ENCODE data around the gene UMAD1.

The UMAD1 gene

GRCh38 chr7:7688956-7689355 lies 48.4 kb downstream of the UMAD1 start:
- FAIRE-seq (no peak), DNase-seq (ENCODE audit: low spot score) (no peak)

GRCh38 chr7:7693881-7694280 lies 53.3 kb downstream of the UMAD1 start:
- FAIRE-seq (peak; percentile 96), DNase-seq (ENCODE audit: low spot score) (peak; percentile 89)

- DNase-seq (ENCODE audit: low spot score) = no peak
- no peak for FAIRE-seq
These were observed 54.0 kb downstream of the UMAD1 start for GRCh38 chr7:7694542-7694941.

- no peak for FAIRE-seq
- DNase-seq (ENCODE audit: low spot score) = no peak
These were observed 54.7 kb downstream of the UMAD1 start for GRCh38 chr7:7695111-7695817.

- DNase-seq (ENCODE audit: low spot score) (peak; percentile 57), FAIRE-seq (peak; percentile 57)
These were observed 56.0 kb downstream of the UMAD1 start for GRCh38 chr7:7696458-7697119.

- DNase-seq (ENCODE audit: low spot score) (no peak), FAIRE-seq (no peak)
These were observed 58.4 kb downstream of the UMAD1 start for GRCh38 chr7:7698930-7699329.

GRCh38 chr7:7699380-7699779 lies 58.8 kb downstream of the UMAD1 start:
- no peak for FAIRE-seq

GRCh38 chr7:7699970-7700369 lies 59.4 kb downstream of the UMAD1 start:
- DNase-seq (ENCODE audit: low spot score) (no peak), FAIRE-seq (no peak)

More at GRCh38 chr7:7699380-7699779, 58.8 kb downstream of the UMAD1 start:
- DNase-seq (ENCODE audit: low spot score) = no peak

GRCh38 chr7:7701527-7701926 lies 61.0 kb downstream of the UMAD1 start:
- FAIRE-seq = no peak
- no peak for DNase-seq (ENCODE audit: low spot score)

GRCh38 chr7:7702826-7703225 lies 62.3 kb downstream of the UMAD1 start:
- no peak for DNase-seq (ENCODE audit: low spot score)
- no peak for FAIRE-seq

- no peak for DNase-seq (ENCODE audit: low spot score)
- no peak for FAIRE-seq
These were observed 62.9 kb downstream of the UMAD1 start for GRCh38 chr7:7703427-7703826.

- FAIRE-seq = no peak
These were observed 64.3 kb downstream of the UMAD1 start for GRCh38 chr7:7704867-7705266.

GRCh38 chr7:7705318-7705717 lies 64.8 kb downstream of the UMAD1 start:
- FAIRE-seq (no peak), DNase-seq (ENCODE audit: low spot score) (no peak)

More at GRCh38 chr7:7704867-7705266, 64.3 kb downstream of the UMAD1 start:
- no peak for DNase-seq (ENCODE audit: low spot score)

- no peak for FAIRE-seq
These were observed 65.6 kb downstream of the UMAD1 start for GRCh38 chr7:7706101-7706511.

GRCh38 chr7:7706556-7707172 lies 66.1 kb downstream of the UMAD1 start:
- no peak for DNase-seq (ENCODE audit: low spot score)
- peak; percentile 7 for FAIRE-seq

More at GRCh38 chr7:7706101-7706511, 65.6 kb downstream of the UMAD1 start:
- DNase-seq (ENCODE audit: low spot score) = no peak

GRCh38 chr7:7707246-7707645 lies 66.7 kb downstream of the UMAD1 start:
- DNase-seq (ENCODE audit: low spot score) (no peak), FAIRE-seq (no peak)

GRCh38 chr7:7707806-7708205 lies 67.3 kb downstream of the UMAD1 start:
- FAIRE-seq (no peak), DNase-seq (ENCODE audit: low spot score) (no peak)

- no peak for FAIRE-seq
These were observed 68.7 kb downstream of the UMAD1 start for GRCh38 chr7:7709291-7709690.

GRCh38 chr7:7710469-7710868 lies 69.9 kb downstream of the UMAD1 start:
- no peak for FAIRE-seq
- DNase-seq (ENCODE audit: low spot score) = no peak

More at GRCh38 chr7:7709291-7709690, 68.7 kb downstream of the UMAD1 start:
- no peak for DNase-seq (ENCODE audit: low spot score)

GRCh38 chr7:7713730-7714129 lies 73.2 kb downstream of the UMAD1 start:
- no peak for FAIRE-seq
- DNase-seq (ENCODE audit: low spot score) = no peak

GRCh38 chr7:7718492-7718891 lies 77.9 kb downstream of the UMAD1 start, which contains the start of gene RPA3:
Gene RPA3, minus strand, starts transcription at chr7:7718607. Its CDS starts 78,189 bp downstream, at chr7:7640418.
- DNase-seq (ENCODE audit: low spot score) = no peak
- no peak for FAIRE-seq

- peak; percentile 65 for DNase-seq (ENCODE audit: low spot score)
- FAIRE-seq = peak; percentile 14
These were observed 78.7 kb downstream of the UMAD1 start for GRCh38 chr7:7719236-7719635.

All from RCC 7860 (cell line).